ENCODE measurements around the gene AKR1A1. TPM values are rescaled to one million over a fixed set of nuclear protein-coding genes. Genes with fewer than 3 reads are reported as not detected.

Gene AKR1A1
- total RNA-seq, 2 experiments from 2014 or later = 150 to 152 TPM

Other genes with a start within 250 kb of the AKR1A1 start
- 10 to 100 TPM; 16.8 TPM for gene HPDL, start 223.9 kb upstream of the AKR1A1 start, total RNA-seq
- 10 to 100 TPM; 25.4 to 25.9 TPM for gene TOE1, start 210.7 kb upstream of the AKR1A1 start, total RNA-seq
- gene MUTYH, start 210.4 kb upstream of the AKR1A1 start, total RNA-seq = 10 to 100 TPM; 59.8 to 61.8 TPM
- gene TESK2, start 59.7 kb upstream of the AKR1A1 start, total RNA-seq = 1 to 10 TPM; 3.3 to 3.5 TPM
- 1 to 10 TPM; 7.9 to 9.4 TPM for gene CCDC163, start 50.8 kb upstream of the AKR1A1 start, total RNA-seq
- gene MMACHC, start 50.5 kb upstream of the AKR1A1 start, total RNA-seq = 1 to 10 TPM; 6.7 to 8.7 TPM
- 100 to 1,000 TPM; 250 to 251 TPM for gene PRDX1, start 28.9 kb upstream of the AKR1A1 start, total RNA-seq
- 100 to 1,000 TPM; 230 to 233 TPM for gene NASP, start 33.2 kb downstream of the AKR1A1 start, total RNA-seq
- 1 to 10 TPM; 2.5 to 2.6 TPM for gene CCDC17, start 73.2 kb downstream of the AKR1A1 start, total RNA-seq
- 100 to 1,000 TPM; 103 to 105 TPM for gene GPBP1L1, start 135.7 kb downstream of the AKR1A1 start, total RNA-seq
- gene TMEM69, start 137.4 kb downstream of the AKR1A1 start, total RNA-seq = 10 to 100 TPM; 19.5 to 19.6 TPM
- 10 to 100 TPM in 1 of 2 experiments, 1 to 10 TPM in 1; 9.2 to 10.4 TPM for gene IPP, start 199.8 kb downstream of the AKR1A1 start, total RNA-seq